Activated CD4-positive, alpha-beta memory T cell treated with anti-CD3 and anti-CD28 coated beads, Interleukin-2, amount 10 ng/mL, durations not matched to agents 7 days and 5 days (primary cell): ENCODE data around the gene AJM1. TPM values are rescaled to one million over a fixed set of nuclear protein-coding genes. Genes with fewer than 3 reads are reported as not detected.

Source experiments
- CTCF ChIA-PET: fragments of 350-600 bp; sonication (Branson Sonifier 250); formaldehyde crosslinking; loops from one replicate; lab custom pipeline; 2021; ENCODE audit warnings: antibody characterized with exemption, inconsistent platforms; lab: Charles Lee
- POLR2A ChIA-PET: fragments of 350-600 bp; sonication (Branson Sonifier 250); formaldehyde crosslinking; loops from one replicate; lab custom pipeline; 2021; ENCODE audit warnings: antibody characterized with exemption; lab: Charles Lee
- DNase-seq: peaks from one replicate; pipeline ENCODE4 v3.0.0-alpha.2; 2020
- H3K27ac Mint-ChIP-seq: one replicate; pipeline ENCODE4 v1.8.0; 2021; ENCODE audit warnings: mild to moderate bottlenecking, mixed read lengths
- H3K27me3 Mint-ChIP-seq: one replicate; pipeline ENCODE4 v1.8.0; 2021; ENCODE audit warnings: mixed read lengths
- H3K36me3 Mint-ChIP-seq: one replicate; pipeline ENCODE4 v1.8.0; 2021; ENCODE audit warnings: low read depth, mixed read lengths
- H3K4me1 Mint-ChIP-seq: one replicate; pipeline ENCODE4 v1.8.0; 2021; ENCODE audit warnings: mixed read lengths
- H3K4me3 Mint-ChIP-seq: one replicate; pipeline ENCODE4 v1.8.0; 2021; ENCODE audit warnings: mild to moderate bottlenecking, mixed read lengths
- H3K9me3 Mint-ChIP-seq: one replicate; pipeline ENCODE4 v1.8.0; 2021; ENCODE audit warnings: mixed read lengths
- total RNA-seq, 2 experiments: library from RNA; stranded (reverse); gene quantifications; one replicate each; pipeline ENCODE4 v1.2.3, GENCODE V29; 2021

The AJM1 gene
- total RNA-seq, 2 experiments from 2014 or later: 8.7 TPM

GRCh38 chr9:136814725-136815421 is 27.4 kb upstream of the AJM1 start:
- no peak overlapping the region for H3K4me3 Mint-ChIP-seq

DNA sequence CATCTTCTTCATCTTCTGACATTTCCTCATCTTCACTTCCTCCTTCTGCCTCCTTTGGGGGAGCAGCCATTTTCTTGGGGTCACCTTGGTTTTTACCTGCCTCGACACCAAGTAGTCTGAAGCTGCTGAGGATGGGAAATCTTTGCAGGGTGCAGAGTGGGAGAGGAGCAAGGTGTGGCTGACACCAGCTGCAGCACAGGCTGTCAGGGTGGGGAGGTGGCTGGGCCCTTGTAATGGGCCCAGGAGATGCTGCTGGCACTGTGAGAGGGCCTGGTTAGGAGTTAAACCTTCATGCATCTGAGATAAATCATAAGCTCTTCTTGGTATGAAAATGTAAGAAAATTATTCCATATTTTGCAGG is 26.9 kb upstream of the AJM1 start:
- Mint-ChIP-seq H3K27me3 (no peaks in the 10 kb centered on the region), H3K27ac (no peak overlapping the region), H3K4me1 (peaks cover 40% of the 10 kb centered on the region), H3K4me3 (no peak overlapping the region), H3K36me3 (peaks cover 43% of the 10 kb centered on the region), H3K9me3 (no peaks in the 10 kb centered on the region)
- POLR2A ChIA-PET: no interaction called here
- no peak for DNase-seq
- CTCF ChIA-PET: interaction anchor here (1.4 to 2.4 kb wide), 2 partner anchors 23 to 27 kb away, joined by 4 to 14 read pairs; partner anchors contain the start of gene AJM1

More at GRCh38 chr9:136814725-136815421, 27.4 kb upstream of the AJM1 start:
- ChIA-PET POLR2A (no interaction called here), CTCF (interaction anchor here (1.4 to 2.4 kb wide), 3 partner anchors 22 to 28 kb away, joined by 3 to 14 read pairs (median 4); partner anchors contain the start of gene AJM1)
- H3K36me3 Mint-ChIP-seq: peaks cover 46% of the 10 kb centered on the region
- H3K27me3 Mint-ChIP-seq: no peaks in the 10 kb centered on the region
- DNase-seq: no peak
- no peaks in the 10 kb centered on the region for H3K9me3 Mint-ChIP-seq
- H3K27ac Mint-ChIP-seq: no peak overlapping the region
- peaks cover 43% of the 10 kb centered on the region for H3K4me1 Mint-ChIP-seq

- H3K36me3 Mint-ChIP-seq: peaks cover 32% of the 10 kb centered on the region
- no peak overlapping the region for H3K27ac Mint-ChIP-seq
- peaks cover 4% of the 10 kb centered on the region for H3K4me1 Mint-ChIP-seq
- ChIA-PET CTCF (interaction anchor here (2.5 kb wide), 1 partner anchor 214 kb away, joined by 6 read pairs; no protein-coding TSS in a partner anchor), POLR2A (no interaction called here)
- H3K27me3 Mint-ChIP-seq: no peaks in the 10 kb centered on the region
- H3K4me3 Mint-ChIP-seq: no peak overlapping the region
- H3K9me3 Mint-ChIP-seq: no peaks in the 10 kb centered on the region
- no peak for DNase-seq
Observed at GRCh38 chr9:136820971-136821825, 21.1 kb upstream of the AJM1 start.

DNA sequence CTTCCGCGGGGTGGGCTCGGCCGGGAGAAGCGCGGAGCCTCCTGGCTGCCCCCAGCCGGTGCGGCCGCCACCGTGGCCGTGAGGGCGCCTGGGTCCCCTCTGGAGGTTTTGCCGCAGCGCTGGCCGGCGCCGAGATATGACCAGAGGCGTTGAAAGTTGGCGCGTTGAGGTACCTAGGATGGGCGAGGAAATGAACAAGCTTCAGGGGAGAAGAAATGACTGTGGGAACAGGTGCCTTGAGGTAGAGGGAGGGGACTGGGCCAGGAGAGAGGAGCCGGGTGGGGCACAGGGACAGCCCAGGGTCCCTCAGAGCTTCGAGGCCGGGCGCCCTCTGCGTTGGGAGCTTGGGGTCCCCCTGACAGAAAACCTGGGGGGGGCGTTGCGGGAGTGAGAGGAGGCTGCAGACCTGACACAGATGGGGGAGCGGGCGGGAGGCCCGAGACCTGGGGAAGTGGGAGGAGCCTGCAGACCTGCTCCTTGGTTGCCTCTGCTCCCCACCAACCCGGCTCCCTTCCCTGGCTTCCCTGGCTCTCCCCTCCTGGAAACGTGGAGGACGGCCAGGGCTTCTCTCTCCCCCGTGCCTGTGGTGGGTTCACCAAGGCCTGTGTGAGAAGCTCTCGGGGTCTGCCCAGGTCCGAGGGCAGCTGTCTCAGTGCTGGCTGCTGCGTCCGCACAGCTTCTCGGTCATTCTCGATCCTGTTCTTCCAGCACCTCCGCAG is 20.3 kb upstream of the AJM1 start:
- CTCF ChIA-PET: no interaction called here
- DNase-seq: no peak
- POLR2A ChIA-PET: interaction anchor here (0.9 kb wide), 1 partner anchor 9 kb away, joined by 3 read pairs; no protein-coding TSS in a partner anchor
- Mint-ChIP-seq H3K27me3 (no peaks in the 10 kb centered on the region), H3K4me3 (no peak overlapping the region), H3K36me3 (peaks cover 29% of the 10 kb centered on the region), H3K9me3 (no peaks in the 10 kb centered on the region), H3K27ac (no peak overlapping the region), H3K4me1 (peaks cover 4% of the 10 kb centered on the region)

GRCh38 chr9:136823136-136824046 is 18.9 kb upstream of the AJM1 start:
- no peaks in the 10 kb centered on the region for H3K9me3 Mint-ChIP-seq
- H3K27me3 Mint-ChIP-seq: no peaks in the 10 kb centered on the region
- ChIA-PET CTCF (interaction anchor here (0.7 kb wide), 1 partner anchor 61 kb away, joined by 3 read pairs; no protein-coding TSS in a partner anchor), POLR2A (interaction anchor here (0.7 kb wide), 1 partner anchor 12 kb away, joined by 3 read pairs; no protein-coding TSS in a partner anchor)
- no peak overlapping the region for H3K4me3 Mint-ChIP-seq
- no peak overlapping the region for H3K27ac Mint-ChIP-seq
- peaks cover 4% of the 10 kb centered on the region for H3K4me1 Mint-ChIP-seq
- DNase-seq: no peak
- H3K36me3 Mint-ChIP-seq: peaks cover 27% of the 10 kb centered on the region

DNA sequence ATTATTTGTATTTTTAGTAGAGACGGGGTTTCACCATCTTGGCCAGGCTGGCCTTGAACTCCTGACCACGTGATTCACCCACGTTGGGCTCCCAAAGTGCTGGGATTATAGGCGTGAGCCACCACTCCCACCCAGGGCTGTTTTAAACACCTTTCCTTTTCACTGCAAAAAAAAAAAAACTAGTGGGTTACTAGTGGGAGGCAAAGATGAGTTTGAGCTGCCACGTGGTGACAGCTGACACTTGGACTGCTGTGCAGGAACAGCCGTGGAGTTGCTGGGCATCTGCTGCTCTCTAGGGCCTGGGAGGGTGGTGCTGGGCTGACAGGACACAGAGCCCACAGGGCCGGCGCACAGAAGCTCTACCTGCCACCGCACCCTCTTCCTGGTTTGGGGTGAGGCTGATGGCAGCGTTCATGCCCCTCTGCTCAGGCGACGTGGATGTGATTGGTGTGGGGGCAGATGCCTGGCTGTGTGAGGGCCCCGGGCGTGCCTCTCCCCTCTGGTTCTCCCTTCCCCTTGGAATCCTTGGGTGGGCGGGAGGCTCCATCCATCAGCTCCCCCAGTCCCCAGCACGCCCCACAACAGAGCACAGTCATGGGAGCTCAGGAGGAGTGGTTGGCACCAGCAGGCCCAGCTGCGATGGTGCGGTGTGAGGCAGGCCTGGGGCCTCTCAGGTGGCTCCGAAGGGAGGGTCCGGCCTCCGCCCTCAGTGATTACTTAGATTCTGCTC is 17.6 kb upstream of the AJM1 start:
- Mint-ChIP-seq H3K36me3 (peaks cover 31% of the 10 kb centered on the region), H3K4me3 (no peak overlapping the region), H3K27me3 (no peaks in the 10 kb centered on the region), H3K9me3 (no peaks in the 10 kb centered on the region), H3K4me1 (peaks cover 4% of the 10 kb centered on the region), H3K27ac (no peak overlapping the region)
- POLR2A ChIA-PET: interaction anchor here (0.6 to 0.7 kb wide), 2 partner anchors 13 to 417 kb away, joined by 3 read pairs; partner anchors contain the start of gene TUBB4B
- CTCF ChIA-PET: no interaction called here
- no peak for DNase-seq

GRCh38 chr9:136825295-136826187 is 16.7 kb upstream of the AJM1 start:
- Mint-ChIP-seq H3K27me3 (no peaks in the 10 kb centered on the region), H3K9me3 (no peaks in the 10 kb centered on the region), H3K27ac (no peak overlapping the region), H3K36me3 (peaks cover 31% of the 10 kb centered on the region), H3K4me3 (no peak overlapping the region), H3K4me1 (peaks cover 4% of the 10 kb centered on the region)
- ChIA-PET POLR2A (no interaction called here), CTCF (no interaction called here)
- no peak for DNase-seq

GRCh38 chr9:136826188-136826541 is 16.1 kb upstream of the AJM1 start:
- CTCF ChIA-PET: no interaction called here
- peaks cover 30% of the 10 kb centered on the region for H3K36me3 Mint-ChIP-seq
- H3K27me3 Mint-ChIP-seq: no peaks in the 10 kb centered on the region
- H3K27ac Mint-ChIP-seq: no peak overlapping the region
- H3K4me3 Mint-ChIP-seq: no peak overlapping the region
- POLR2A ChIA-PET: no interaction called here
- DNase-seq: no peak
- H3K9me3 Mint-ChIP-seq: no peaks in the 10 kb centered on the region
- H3K4me1 Mint-ChIP-seq: no peaks in the 10 kb centered on the region

- Mint-ChIP-seq H3K36me3 (peaks cover 32% of the 10 kb centered on the region), H3K27ac (no peak overlapping the region), H3K27me3 (no peaks in the 10 kb centered on the region), H3K4me3 (no peak overlapping the region), H3K9me3 (no peaks in the 10 kb centered on the region), H3K4me1 (no peaks in the 10 kb centered on the region)
- DNase-seq: no peak
- ChIA-PET POLR2A (interaction anchor here (0.6 kb wide), 1 partner anchor 19 kb away, joined by 3 read pairs; the partner anchor contains the start of gene RABL6), CTCF (interaction anchor here (0.7 kb wide), 1 partner anchor 15 kb away, joined by 3 read pairs; the partner anchor contains the start of gene AJM1)
Observed at GRCh38 chr9:136826703-136827582, 15.3 kb upstream of the AJM1 start.
